Small intestine (tissue), 16 donors: ENCODE results near the gene PLPP6. TPM values are rescaled to one million over a fixed set of nuclear protein-coding genes. Genes with fewer than 3 reads are reported as not detected.

ENCODE experiments used
- DNase-seq, 2 donors: peaks; one replicate each; pipeline versions ENCODE4 v3.0.0 to v3.0.0-alpha.2; 2013
- FAIRE-seq: peaks from 2 replicates; lab custom pipeline; 2012; peaks lifted over from hg19 to GRCh38; lab: Jason Lieb, UNC
- H3K27ac ChIP-seq, 3 donors: one replicate each; pipeline ENCODE4 v1.5.1; 2013; ENCODE audit warnings: low read length in 2 of 3, mild to moderate bottlenecking in 2 of 3, control low read depth in 1 of 3, inconsistent platforms in 1 of 3, low read depth in 1 of 3, moderate library complexity in 1 of 3
- H3K27me3 ChIP-seq, 3 donors: one replicate each; pipeline ENCODE4 v1.6.1; 2013; ENCODE audit warnings: low read length in 3 of 3, inconsistent platforms in 1 of 3; ENCODE audit not compliant: control insufficient read depth in 3 of 3, insufficient read depth in 3 of 3
- H3K36me3 ChIP-seq, 3 donors: one replicate each; pipeline ENCODE4 v1.6.1; 2013; ENCODE audit warnings: low read length in 3 of 3, inconsistent platforms in 1 of 3, low read depth in 1 of 3, mild to moderate bottlenecking in 1 of 3, moderate library complexity in 1 of 3; ENCODE audit not compliant: control insufficient read depth in 3 of 3, insufficient read depth in 2 of 3
- H3K4me1 ChIP-seq, 3 donors: one replicate each; pipeline ENCODE4 v1.6.1; 2013; ENCODE audit warnings: low read length in 2 of 3, inconsistent platforms in 1 of 3, low read depth in 1 of 3, mild to moderate bottlenecking in 1 of 3, moderate library complexity in 1 of 3; ENCODE audit not compliant: control insufficient read depth in 3 of 3, insufficient read depth in 2 of 3
- H3K4me3 ChIP-seq, 3 donors: one replicate each; pipeline ENCODE4 v1.5.1; 2013; ENCODE audit warnings: low read length in 3 of 3, control low read depth in 1 of 3, inconsistent platforms in 1 of 3, low read depth in 1 of 3, mild to moderate bottlenecking in 1 of 3, moderate library complexity in 1 of 3
- H3K9me3 ChIP-seq, 2 donors: one replicate each; pipeline ENCODE4 v1.6.1; 2013; ENCODE audit warnings: low read depth in 1 of 2, low read length in 1 of 2; ENCODE audit not compliant: control insufficient read depth in 2 of 2, insufficient read depth in 1 of 2
- WGBS, 3 donors: extraction: QIAGEN DNeasy Blood & Tissue Kit; methylation state at CpG; one replicate each; pipeline ENCODE4 v1.1.7; 2013; 5-methylcytosine and 5-hydroxymethylcytosine counted together
- long read RNA-seq, 10 donors: transcript quantifications; one replicate each; lab custom pipeline, GENCODE V29; 2026
- polyA plus RNA-seq, 4 donors: library from polyadenylated mRNA; stranded (reverse) in 3 of 4; unstranded in 1 of 4; fragments of 200-250 nt in 3 of 4; fragments of 120-200 nt in 1 of 4; gene quantifications; one replicate each; pipeline versions ENCODE4 v1.2.1 to v1.2.3, GENCODE V29; 2013
- donor health status: healthy with polysubstance abuse.
- donor health status: control.
- donor health status: control.
- donor health status: Bipolar disorder and iron deficiency.
- donor health status: healthy.

The PLPP6 gene
- 10 to 100 TPM in 1 of 4 donors, 1 to 10 TPM in 3; 5.1 to 21.9 (median 7.5) TPM for polyA plus RNA-seq
- long read RNA-seq, donor 1, transcript PLPP6-201 (1 exons, 2,944 nt): major isoform, 30 of 30 reads
- long read RNA-seq, donor 1, partial matches to known transcripts: 0 of 30 reads
- long read RNA-seq, donor 1, other reads (novel, unspliced or antisense): 0 of 30 reads
- long read RNA-seq, donor 2, transcript PLPP6-201 (1 exons, 2,944 nt): major isoform, 11 of 11 reads
- long read RNA-seq, donor 2, partial matches to known transcripts: 0 of 11 reads
- long read RNA-seq, donor 2, other reads (novel, unspliced or antisense): 0 of 11 reads
- long read RNA-seq, donor 3, transcript PLPP6-201 (1 exons, 2,944 nt): major isoform, 16 of 16 reads
- long read RNA-seq, donor 3, partial matches to known transcripts: 0 of 16 reads
- long read RNA-seq, donor 3, other reads (novel, unspliced or antisense): 0 of 16 reads
- long read RNA-seq, donor 4: 0 reads
- long read RNA-seq, donor 5, transcript PLPP6-201 (1 exons, 2,944 nt): major isoform, 8 of 8 reads
- long read RNA-seq, donor 5, partial matches to known transcripts: 0 of 8 reads
- long read RNA-seq, donor 5, other reads (novel, unspliced or antisense): 0 of 8 reads
- long read RNA-seq, donor 6, transcript PLPP6-201 (1 exons, 2,944 nt): major isoform, 18 of 18 reads
- long read RNA-seq, donor 6, partial matches to known transcripts: 0 of 18 reads
- long read RNA-seq, donor 6, other reads (novel, unspliced or antisense): 0 of 18 reads
- long read RNA-seq, donor 7, transcript PLPP6-201 (1 exons, 2,944 nt): major isoform, 7 of 7 reads
- long read RNA-seq, donor 7, partial matches to known transcripts: 0 of 7 reads
- long read RNA-seq, donor 7, other reads (novel, unspliced or antisense): 0 of 7 reads
- long read RNA-seq, donor 8, partial matches to known transcripts: 0 of 1 reads
- long read RNA-seq, donor 8, other reads (novel, unspliced or antisense): 0 of 1 reads
- long read RNA-seq, donor 9, partial matches to known transcripts: 0 of 4 reads
- long read RNA-seq, donor 9, other reads (novel, unspliced or antisense): 0 of 4 reads
- long read RNA-seq, donor 10, transcript PLPP6-201 (1 exons, 2,944 nt): major isoform, 28 of 28 reads
- long read RNA-seq, donor 10, partial matches to known transcripts: 0 of 28 reads
- long read RNA-seq, donor 10, other reads (novel, unspliced or antisense): 0 of 28 reads

DNA sequence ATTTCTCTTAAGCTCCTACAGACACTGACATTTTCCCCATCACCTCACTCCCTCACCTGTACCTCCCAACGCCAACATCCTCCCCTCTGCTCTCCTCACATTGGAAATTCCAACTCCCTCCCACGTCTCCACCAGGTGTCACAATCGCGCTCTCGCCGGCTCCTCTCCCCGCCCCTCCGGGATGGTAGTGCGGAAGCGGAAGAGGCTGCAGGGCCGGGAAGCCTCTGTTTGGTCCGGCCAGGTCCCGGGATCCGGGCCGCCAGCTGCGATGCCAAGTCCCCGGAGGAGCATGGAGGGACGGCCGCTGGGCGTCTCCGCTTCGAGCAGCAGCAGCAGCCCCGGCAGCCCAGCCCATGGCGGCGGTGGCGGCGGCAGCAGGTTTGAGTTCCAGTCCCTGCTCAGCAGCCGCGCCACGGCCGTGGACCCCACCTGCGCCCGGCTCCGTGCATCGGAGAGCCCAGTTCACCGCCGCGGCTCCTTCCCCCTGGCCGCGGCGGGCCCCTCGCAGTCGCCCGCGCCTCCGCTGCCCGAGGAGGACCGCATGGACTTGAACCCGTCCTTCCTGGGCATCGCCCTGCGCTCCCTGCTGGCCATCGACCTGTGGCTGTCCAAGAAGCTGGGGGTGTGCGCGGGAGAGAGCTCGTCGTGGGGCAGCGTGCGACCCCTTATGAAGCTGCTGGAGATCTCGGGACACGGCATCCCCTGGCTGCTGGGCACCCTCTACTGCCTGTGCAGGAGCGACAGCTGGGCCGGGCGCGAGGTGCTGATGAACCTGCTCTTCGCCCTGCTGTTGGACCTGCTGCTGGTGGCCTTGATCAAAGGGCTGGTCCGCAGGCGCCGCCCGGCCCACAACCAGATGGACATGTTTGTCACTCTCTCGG lies at the start of gene PLPP6:
Gene PLPP6 (plus strand): TSS at position 187 of the 881 bp plus-strand sequence. CDS start 82 bp downstream, at position 269.
- peak within 1 kb of the TSS; percentile 52 to 96 (median 56) for H3K4me3 ChIP-seq
- H3K27ac ChIP-seq: peak within 1 kb of the TSS; percentile 85 to 93 (median 92)
- WGBS, 3 donors: 0 to 2% (median 1%) methylated on average over 49 to 70 of the region's 70 CpGs
- no peaks in the 10 kb centered on the region for H3K36me3 ChIP-seq
- H3K9me3 ChIP-seq: no peaks in the 10 kb centered on the region
- DNase-seq: peak; percentile 92 to 94
- no peak for FAIRE-seq
- no peaks in the 10 kb centered on the region for H3K27me3 ChIP-seq
- peaks cover 3 to 28% (median 15%) of the 10 kb centered on the region in 3 donors for H3K4me1 ChIP-seq

DNA sequence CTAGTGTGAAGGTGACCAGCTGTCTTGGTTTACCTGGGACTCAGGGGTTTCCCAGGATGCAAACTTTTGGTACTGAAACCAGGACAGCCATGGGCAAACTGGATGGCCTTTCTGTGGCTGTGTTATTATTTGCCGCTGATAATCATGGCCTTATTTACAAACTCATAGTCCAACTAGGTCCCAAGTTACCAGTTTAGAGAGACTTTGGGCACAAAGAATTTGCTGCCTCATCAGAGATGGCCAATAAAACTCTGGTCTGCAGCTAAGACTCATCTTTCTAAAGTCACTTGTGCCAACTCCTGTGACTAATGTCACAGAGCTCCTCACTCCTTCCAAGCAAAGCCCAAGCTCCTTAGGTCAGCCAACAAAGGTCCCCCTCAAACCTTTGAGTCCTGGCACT lies 47.5 kb upstream of the PLPP6 start:
- Histone ChIP-seq H3K4me1 (no peaks in the 10 kb centered on the region), H3K27ac (no peak overlapping the region), H3K9me3 (no peaks in the 10 kb centered on the region), H3K4me3 (no peak overlapping the region), H3K27me3 (no peaks in the 10 kb centered on the region), H3K36me3 (peaks cover 0 to 20% (median 2%) of the 10 kb centered on the region in 3 donors)
- WGBS, 3 donors: 93 to 97% (median 95%) methylated on average over 1 of the region's 1 CpG
- DNase-seq: no peak
- no peak for FAIRE-seq

DNA sequence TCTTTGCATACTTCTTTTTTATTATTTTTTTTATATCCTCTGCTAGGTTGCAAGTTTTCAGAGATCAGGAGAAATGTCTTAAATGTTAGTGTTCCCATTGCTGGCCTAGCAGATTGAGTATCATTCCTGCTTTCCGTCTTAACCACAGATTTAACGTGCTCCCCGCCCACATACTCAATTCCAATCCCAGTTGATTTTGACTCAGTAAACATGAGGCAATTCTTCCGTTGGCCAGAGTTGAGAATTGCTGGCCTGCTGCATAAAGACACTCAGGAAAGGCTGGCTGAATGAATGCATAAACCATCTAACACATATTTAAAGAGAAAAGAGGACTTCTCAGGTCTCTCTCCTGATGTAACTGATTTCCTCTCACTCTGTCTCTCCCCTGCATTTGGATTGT lies 46.8 kb upstream of the PLPP6 start:
- no peak overlapping the region for H3K4me3 ChIP-seq

DNA sequence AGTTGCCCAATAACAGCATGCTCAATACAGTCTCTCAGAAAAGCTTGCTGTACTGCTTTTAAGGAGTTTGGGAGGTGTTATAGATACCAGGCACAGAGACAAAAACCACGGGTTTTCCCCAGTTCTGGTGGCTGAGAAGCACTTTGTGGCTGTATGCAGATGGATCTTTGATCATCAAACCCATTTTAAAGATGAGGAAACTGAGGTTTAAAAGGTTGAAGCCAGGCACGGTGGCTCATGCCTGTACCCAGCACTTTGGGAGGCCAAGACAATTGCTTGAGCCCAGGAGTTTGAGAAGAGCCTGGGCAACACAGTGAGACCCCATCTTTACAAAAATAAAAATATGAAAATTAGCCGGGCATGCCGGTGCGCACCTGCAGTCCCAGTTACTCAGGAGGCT lies 46.3 kb upstream of the PLPP6 start:
- Histone ChIP-seq H3K4me1 (no peaks in the 10 kb centered on the region), H3K27me3 (no peaks in the 10 kb centered on the region), H3K9me3 (no peaks in the 10 kb centered on the region), H3K27ac (no peak overlapping the region), H3K4me3 (no peak overlapping the region), H3K36me3 (peaks cover 0 to 28% (median 2%) of the 10 kb centered on the region in 3 donors)
- DNase-seq: no peak
- FAIRE-seq: no peak
- 82 to 90% (median 85%) methylated on average over 5 of the region's 5 CpGs for WGBS, 3 donors

More for the DNA sequence above, 46.8 kb upstream of the PLPP6 start:
- FAIRE-seq (no peak), DNase-seq (no peak)
- 61 to 90% (median 77%) methylated on average over 4 of the region's 4 CpGs for WGBS, 3 donors
- Histone ChIP-seq H3K9me3 (no peaks in the 10 kb centered on the region), H3K36me3 (peaks cover 0 to 26% (median 2%) of the 10 kb centered on the region in 3 donors), H3K4me1 (no peaks in the 10 kb centered on the region), H3K27me3 (no peaks in the 10 kb centered on the region), H3K27ac (no peak overlapping the region)

DNA sequence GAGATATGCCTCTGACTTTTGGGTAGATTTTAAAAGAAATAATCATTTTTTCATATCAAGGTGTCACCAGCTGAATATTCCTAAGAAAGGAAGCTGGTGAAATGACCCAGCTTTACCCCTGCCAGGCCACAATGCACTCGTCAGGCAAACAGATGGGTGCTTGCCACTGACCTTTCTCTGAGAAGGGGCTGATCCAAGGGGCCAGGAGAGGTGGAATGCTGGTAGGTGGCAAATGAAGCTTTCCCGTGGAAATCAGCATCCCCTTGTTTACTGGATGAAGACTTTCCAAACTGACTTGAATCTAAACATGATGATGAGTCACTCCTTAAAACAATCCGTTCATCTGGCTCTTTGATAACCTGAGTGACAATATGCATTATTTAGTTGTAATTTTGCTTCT lies 44.3 kb upstream of the PLPP6 start:
- WGBS, 3 donors: 60 to 69% (median 67%) methylated on average over 3 of the region's 3 CpGs

DNA sequence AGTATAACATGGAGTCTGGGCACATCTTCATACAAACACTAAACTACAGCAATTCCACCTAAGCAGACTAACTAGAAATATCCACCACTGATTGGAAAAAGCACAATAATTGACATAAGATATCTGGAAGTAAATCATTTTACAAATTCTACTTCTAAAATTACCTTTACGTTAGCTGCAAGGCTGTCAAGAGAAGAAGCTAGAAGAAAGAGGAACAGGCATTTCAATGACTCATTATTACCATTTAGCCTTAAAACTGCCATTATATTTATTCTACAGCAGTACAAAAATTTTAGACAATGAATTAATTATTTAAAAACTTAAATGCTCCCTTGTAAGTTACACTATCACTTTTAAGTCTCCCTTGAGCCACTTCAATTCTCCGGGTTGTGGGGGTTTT lies 43.4 kb upstream of the PLPP6 start:
- no peaks in the 10 kb centered on the region for H3K27me3 ChIP-seq
- no peak overlapping the region for H3K4me3 ChIP-seq
- H3K27ac ChIP-seq: no peak overlapping the region
- peaks cover 0 to 27% (median 0%) of the 10 kb centered on the region in 3 donors for H3K36me3 ChIP-seq
- 85 to 96% (median 86%) methylated on average over 2 of the region's 2 CpGs for WGBS, 3 donors
- H3K4me1 ChIP-seq: no peaks in the 10 kb centered on the region
- DNase-seq (no peak), FAIRE-seq (no peak)
- no peaks in the 10 kb centered on the region for H3K9me3 ChIP-seq

More for the DNA sequence above, 44.3 kb upstream of the PLPP6 start:
- no peak overlapping the region for H3K27ac ChIP-seq
- FAIRE-seq (no peak), DNase-seq (no peak)
- H3K4me1 ChIP-seq: no peaks in the 10 kb centered on the region
- H3K9me3 ChIP-seq: no peaks in the 10 kb centered on the region
- H3K36me3 ChIP-seq: peaks cover 0 to 32% (median 0%) of the 10 kb centered on the region in 3 donors
- H3K27me3 ChIP-seq: no peaks in the 10 kb centered on the region
- H3K4me3 ChIP-seq: no peak overlapping the region

DNA sequence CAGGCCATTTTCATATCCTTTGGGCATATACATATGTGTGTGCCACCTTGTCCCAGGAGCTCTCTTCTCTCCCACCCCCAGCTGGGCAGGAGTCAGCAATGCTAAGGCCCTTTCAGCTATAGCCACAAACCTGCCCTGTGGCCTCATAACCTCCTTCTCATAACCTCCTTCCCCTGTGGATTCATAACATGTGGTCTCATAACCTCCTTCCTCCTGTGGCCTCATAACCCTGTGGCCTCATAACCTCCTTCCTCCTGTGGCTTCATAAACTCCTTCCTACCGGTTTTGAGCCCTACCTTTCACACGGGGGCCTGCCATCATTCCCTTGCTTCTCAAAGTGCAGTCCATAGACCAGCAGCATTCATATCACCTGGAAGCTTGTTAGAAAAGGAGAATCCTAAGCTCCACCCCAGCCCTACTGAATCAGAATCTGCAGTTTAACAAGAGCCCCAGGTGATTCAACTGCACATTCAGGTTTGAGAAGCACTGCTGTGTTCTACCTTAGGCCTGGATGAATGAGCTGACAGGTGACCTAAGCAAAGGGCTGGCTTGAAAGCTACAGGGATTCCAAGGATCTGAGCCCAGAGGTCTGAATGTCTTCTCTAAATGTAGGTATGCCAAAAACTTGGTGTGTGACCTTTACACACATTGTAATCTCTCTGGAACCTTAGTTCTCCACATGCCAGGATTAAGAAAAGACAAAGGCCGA lies 41.9 kb upstream of the PLPP6 start:
- H3K36me3 ChIP-seq: peaks cover 0 to 24% (median 0%) of the 10 kb centered on the region in 3 donors
- WGBS, 3 donors: 70 to 87% (median 72%) methylated on average over 3 of the region's 3 CpGs
- no peaks in the 10 kb centered on the region for H3K9me3 ChIP-seq
- H3K4me3 ChIP-seq: no peak overlapping the region
- no peaks in the 10 kb centered on the region for H3K27me3 ChIP-seq
- no peaks in the 10 kb centered on the region for H3K4me1 ChIP-seq
- no peak overlapping the region for H3K27ac ChIP-seq
- FAIRE-seq: no peak
- DNase-seq: peak in 1 of 2 donors; percentile 5
